GM12892 (cell line): ENCODE results near the gene ZC3H12A.

Experiments
- POLR2A ChIP-seq: IDR thresholded peaks from 2 replicates; pipeline ENCODE4 v1.6.1; 2011; ENCODE audit warnings: low read depth, low read length, control low read depth
- POLR2AphosphoS5 ChIP-seq: IDR thresholded peaks from 2 replicates; pipeline ENCODE4 v1.6.1; 2011; ENCODE audit warnings: low read depth, low read length, control low read depth

- no peak for TF ChIP-seq POLR2A
- TF ChIP-seq POLR2AphosphoS5: no peak
These were observed 8.5 kb upstream of the ZC3H12A start for GRCh38 chr1:37465593-37466517.
